Measurements from ENCODE around the gene STRN4.

- TF ChIP-seq CTCF (IDR thresholded peaks at IDR 0.05) (no peak), POLR2A (IDR thresholded peaks at IDR 0.05) (no peak)
These were observed 27.9 kb downstream of the STRN4 start for GRCh38 chr19:46718157-46718933.

All from esophagus squamous epithelium (tissue), 4 donors.